GM19240 (cell line): Measurements from ENCODE around the gene KIAA0753.
A peak's percentile ranks its signal among the peaks of the same experiment; 100 is the strongest.

ENCODE experiments used
- DNase-seq: peaks from one replicate; pipeline ENCODE4 v3.0.0; 2011; ENCODE audit warnings: low spot score; ENCODE audit not compliant: insufficient read length

The KIAA0753 gene

GRCh38 chr17:6640536-6641246 lies at the start of gene KIAA0753, which contains the start of gene TXNDC17:
Gene KIAA0753 (minus strand): TSS chr17:6640711. CDS start chr17:6635103, 5,608 bp downstream.
Gene TXNDC17 (plus strand): TSS chr17:6641060. CDS start chr17:6641083, 23 bp downstream.
- peak; percentile 51 for DNase-seq

- no peak for DNase-seq
These were observed 48.4 kb upstream of the KIAA0753 start for GRCh38 chr17:6688944-6689343.

- DNase-seq: no peak
These were observed 45.5 kb upstream of the KIAA0753 start for GRCh38 chr17:6686026-6686425.

GRCh38 chr17:6684881-6685767 lies 44.6 kb upstream of the KIAA0753 start:
- DNase-seq: no peak

GRCh38 chr17:6684460-6684783 lies 43.9 kb upstream of the KIAA0753 start:
- DNase-seq: no peak

GRCh38 chr17:6683730-6684459 lies 43.4 kb upstream of the KIAA0753 start:
- no peak for DNase-seq

- no peak for DNase-seq
These were observed 42.7 kb upstream of the KIAA0753 start for GRCh38 chr17:6683081-6683684.

GRCh38 chr17:6682339-6682738 lies 41.8 kb upstream of the KIAA0753 start:
- no peak for DNase-seq

GRCh38 chr17:6681671-6682070 lies 41.2 kb upstream of the KIAA0753 start:
- DNase-seq: no peak

- DNase-seq: no peak
These were observed 40.7 kb upstream of the KIAA0753 start for GRCh38 chr17:6681176-6681575.

GRCh38 chr17:6679241-6679640 lies 38.7 kb upstream of the KIAA0753 start:
- DNase-seq: no peak

GRCh38 chr17:6677946-6678345 lies 37.4 kb upstream of the KIAA0753 start:
- DNase-seq: no peak

GRCh38 chr17:6677158-6677831 lies 36.8 kb upstream of the KIAA0753 start:
- no peak for DNase-seq

GRCh38 chr17:6676802-6677157 lies 36.3 kb upstream of the KIAA0753 start:
- no peak for DNase-seq

- no peak for DNase-seq
These were observed 34.8 kb upstream of the KIAA0753 start for GRCh38 chr17:6675201-6675825.

GRCh38 chr17:6674586-6674985 lies 34.1 kb upstream of the KIAA0753 start:
- no peak for DNase-seq

- no peak for DNase-seq
These were observed 30.9 kb upstream of the KIAA0753 start for GRCh38 chr17:6671431-6671830.

GRCh38 chr17:6670999-6671398 lies 30.5 kb upstream of the KIAA0753 start:
- no peak for DNase-seq

- no peak for DNase-seq
These were observed 30.1 kb upstream of the KIAA0753 start for GRCh38 chr17:6670571-6670970.

- no peak for DNase-seq
These were observed 29.1 kb upstream of the KIAA0753 start for GRCh38 chr17:6669479-6670212.
